ENCODE measurements around the gene RAMP1.

RAMP1 gene

DNA sequence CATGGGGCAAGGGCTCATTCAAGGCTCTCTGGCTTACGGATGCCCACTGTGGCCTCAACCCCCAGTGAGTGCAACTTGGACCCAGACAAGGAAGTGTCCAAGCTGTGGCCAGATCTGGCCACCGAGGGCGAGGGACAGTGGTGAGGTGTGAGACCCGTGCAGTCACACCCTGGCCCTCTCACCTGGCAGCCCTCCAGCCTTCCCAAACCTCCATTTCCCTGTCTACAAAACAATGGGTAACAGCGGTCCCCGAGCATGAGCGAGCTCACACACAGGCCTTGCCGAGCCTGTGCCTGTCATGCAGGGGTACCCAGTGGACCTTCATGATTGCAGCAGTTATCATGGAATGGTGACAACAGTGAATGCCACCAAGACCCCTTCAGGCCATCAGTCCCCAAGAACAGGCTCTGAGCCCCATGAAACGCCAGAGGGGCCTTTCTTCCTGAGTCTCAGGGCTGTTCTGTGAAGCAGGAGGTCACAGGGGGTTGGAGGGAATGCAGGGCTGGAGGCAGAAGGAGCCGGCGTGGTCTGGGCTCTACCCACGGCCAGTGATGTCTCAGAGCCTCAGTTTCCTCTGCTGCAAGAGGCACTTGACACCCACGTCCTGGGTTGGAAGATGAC lies 49.8 kb downstream of the RAMP1 start:
- ATAC-seq (ENCODE audit: low read depth), result no peak
- TF ChIP-seq CTCF (IDR thresholded peaks at IDR 0.05; ENCODE audit: poor library complexity, severe bottlenecking), result no peak
- Histone ChIP-seq H3K36me3 (ENCODE audit: low read depth) (no peaks in the 10 kb centered on the region), H3K27ac (ENCODE audit: poor library complexity, severe bottlenecking) (no peak overlapping the region), H3K4me1 (ENCODE audit: insufficient read depth, poor library complexity, severe bottlenecking) (no peaks in the 10 kb centered on the region), H3K9me3 (ENCODE audit: severe bottlenecking) (peaks cover 4% of the 10 kb centered on the region), H3K4me3 (ENCODE audit: severe bottlenecking) (no peak overlapping the region), H3K27me3 (ENCODE audit: insufficient read depth, poor library complexity, severe bottlenecking) (no peaks in the 10 kb centered on the region)
- DNase-seq (ENCODE audit: low spot score), result no peak

- peaks cover 4% of the 10 kb centered on the region for H3K9me3 ChIP-seq (ENCODE audit: severe bottlenecking)
- ATAC-seq (ENCODE audit: low read depth) (no peak), DNase-seq (ENCODE audit: low spot score) (no peak)
- no peak overlapping the region for H3K27ac ChIP-seq (ENCODE audit: poor library complexity, severe bottlenecking)
- no peak overlapping the region for H3K4me3 ChIP-seq (ENCODE audit: severe bottlenecking)
- no peaks in the 10 kb centered on the region for H3K36me3 ChIP-seq (ENCODE audit: low read depth)
- H3K27me3 ChIP-seq (ENCODE audit: insufficient read depth, poor library complexity, severe bottlenecking), result no peaks in the 10 kb centered on the region
- H3K4me1 ChIP-seq (ENCODE audit: insufficient read depth, poor library complexity, severe bottlenecking), result no peaks in the 10 kb centered on the region
- no peak for TF ChIP-seq CTCF (IDR thresholded peaks at IDR 0.05; ENCODE audit: poor library complexity, severe bottlenecking)
Measured at GRCh38 chr2:237909801-237910475, 50.5 kb downstream of the RAMP1 start.

DNA sequence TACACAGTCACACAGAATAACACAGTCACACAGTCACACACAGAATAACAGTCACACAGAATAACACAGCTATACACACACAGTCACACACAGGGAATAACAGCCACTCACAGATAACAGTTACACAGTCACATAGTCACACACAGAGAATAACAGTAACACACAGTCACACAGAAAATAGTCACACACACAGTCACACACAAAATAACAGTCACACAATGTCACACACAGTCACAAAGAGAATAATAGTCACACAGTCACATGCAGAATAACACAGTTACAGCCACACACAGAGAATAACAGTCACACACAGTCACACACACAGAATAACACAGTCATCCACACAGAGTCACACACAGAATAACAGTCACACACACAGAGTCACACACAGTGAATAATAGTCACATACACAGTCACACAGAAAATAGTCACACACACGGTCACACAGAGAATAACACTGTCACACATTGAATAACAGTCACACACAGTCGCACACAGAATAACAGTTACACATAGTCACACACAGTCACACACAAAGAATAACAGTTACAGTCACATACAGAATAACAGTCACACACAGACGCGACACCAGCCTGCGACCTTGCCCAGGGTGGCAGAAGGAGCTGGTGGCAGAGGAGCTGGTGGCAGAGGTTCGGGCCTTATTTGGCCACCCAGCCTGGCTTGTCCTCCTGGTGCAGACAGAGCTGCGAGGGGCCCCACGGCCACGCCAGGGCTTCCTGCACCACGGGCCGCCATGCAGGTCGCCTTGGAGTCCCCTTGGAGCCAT lies 51.3 kb downstream of the RAMP1 start:
- no peak overlapping the region for H3K4me3 ChIP-seq (ENCODE audit: severe bottlenecking)
- no peak overlapping the region for H3K27ac ChIP-seq (ENCODE audit: poor library complexity, severe bottlenecking)
- H3K4me1 ChIP-seq (ENCODE audit: insufficient read depth, poor library complexity, severe bottlenecking), result no peaks in the 10 kb centered on the region
- DNase-seq (ENCODE audit: low spot score) (no peak), ATAC-seq (ENCODE audit: low read depth) (no peak)
- no peaks in the 10 kb centered on the region for H3K27me3 ChIP-seq (ENCODE audit: insufficient read depth, poor library complexity, severe bottlenecking)
- no peaks in the 10 kb centered on the region for H3K36me3 ChIP-seq (ENCODE audit: low read depth)
- TF ChIP-seq CTCF (IDR thresholded peaks at IDR 0.05; ENCODE audit: poor library complexity, severe bottlenecking), result no peak
- peaks cover 4% of the 10 kb centered on the region for H3K9me3 ChIP-seq (ENCODE audit: severe bottlenecking)

- no peak for TF ChIP-seq CTCF (IDR thresholded peaks at IDR 0.05; ENCODE audit: poor library complexity, severe bottlenecking)
- ATAC-seq (ENCODE audit: low read depth) (no peak), DNase-seq (ENCODE audit: low spot score) (no peak)
- Histone ChIP-seq H3K27ac (ENCODE audit: poor library complexity, severe bottlenecking) (no peak overlapping the region), H3K36me3 (ENCODE audit: low read depth) (no peaks in the 10 kb centered on the region), H3K9me3 (ENCODE audit: severe bottlenecking) (peaks cover 4% of the 10 kb centered on the region), H3K4me1 (ENCODE audit: insufficient read depth, poor library complexity, severe bottlenecking) (no peaks in the 10 kb centered on the region), H3K4me3 (ENCODE audit: severe bottlenecking) (no peak overlapping the region), H3K27me3 (ENCODE audit: insufficient read depth, poor library complexity, severe bottlenecking) (no peaks in the 10 kb centered on the region)
Measured at GRCh38 chr2:237911363-237912017, 52.1 kb downstream of the RAMP1 start.
